ENCODE measurements around the gene PGBD1.

- TF ChIP-seq CTCF (IDR thresholded peaks at IDR 0.05) (no peak), EZH2 (IDR thresholded peaks at IDR 0.05; ENCODE audit: borderline replicate concordance, insufficient read depth, low read depth, low read length, poor library complexity, severe bottlenecking) (no peak)
Observed at GRCh38 chr6:28235912-28236452, 45.4 kb upstream of the PGBD1 start.

Measured in B cell (primary cell).